ENCODE data around the gene MTMR2. TPM values are rescaled to one million over a fixed set of nuclear protein-coding genes. Genes with fewer than 3 reads are reported as not detected.

Gene MTMR2
- total RNA-seq: 10 to 100 TPM; 50.4 to 57.1 (median 54.1) TPM

DNA sequence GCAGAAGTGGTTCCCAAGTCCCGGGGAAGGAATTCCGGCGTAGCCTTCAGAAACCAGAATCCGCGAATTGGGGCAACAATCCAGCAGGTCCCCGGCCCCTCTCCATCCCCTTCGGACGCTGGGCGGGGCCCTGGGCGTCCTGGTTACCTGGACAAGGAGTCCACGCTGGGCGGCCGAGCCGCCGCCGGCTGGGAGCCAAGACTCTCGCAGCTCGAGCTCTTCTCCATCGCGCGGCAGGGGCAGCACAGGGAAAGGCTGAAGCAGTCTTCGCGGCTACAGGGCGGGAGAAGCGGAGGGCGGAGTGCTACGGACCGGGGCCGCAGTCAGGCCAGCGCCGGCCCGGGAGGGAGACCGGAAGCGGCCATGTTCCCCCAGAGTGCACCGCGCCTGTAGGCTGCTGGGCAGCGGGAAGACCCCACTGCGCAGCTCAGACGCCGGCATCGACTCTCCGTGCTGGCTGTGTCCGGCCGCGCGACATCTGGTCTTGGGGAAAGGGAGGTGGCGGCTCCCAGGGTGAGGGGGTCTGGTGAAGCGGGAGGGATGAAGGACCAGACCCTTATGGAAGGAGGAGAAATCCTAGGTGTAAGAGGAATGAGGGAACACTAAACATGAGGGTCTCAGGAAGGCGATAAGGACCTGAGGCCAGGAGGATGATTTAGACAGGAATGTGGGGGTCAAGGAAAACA is at the start of gene MTMR2:
Gene MTMR2 (minus strand): TSS at position 380 of the 686 bp plus-strand sequence. CDS start 153 bp downstream, at position 227.
- peaks cover 23% of the 10 kb centered on the region for H3K4me1 Mint-ChIP-seq (ENCODE audit: low read depth)
- H3K4me3 Mint-ChIP-seq: peak within 1 kb of the TSS; percentile 95
- no peaks in the 10 kb centered on the region for H3K9me3 Mint-ChIP-seq
- H3K27me3 Mint-ChIP-seq (ENCODE audit: low read depth): peaks cover 5% of the 10 kb centered on the region
- peak; percentile 96 for ATAC-seq
- peak; percentile 24 for DNase-seq
- H3K36me3 Mint-ChIP-seq (ENCODE audit: insufficient read depth): no peaks in the 10 kb centered on the region

DNA sequence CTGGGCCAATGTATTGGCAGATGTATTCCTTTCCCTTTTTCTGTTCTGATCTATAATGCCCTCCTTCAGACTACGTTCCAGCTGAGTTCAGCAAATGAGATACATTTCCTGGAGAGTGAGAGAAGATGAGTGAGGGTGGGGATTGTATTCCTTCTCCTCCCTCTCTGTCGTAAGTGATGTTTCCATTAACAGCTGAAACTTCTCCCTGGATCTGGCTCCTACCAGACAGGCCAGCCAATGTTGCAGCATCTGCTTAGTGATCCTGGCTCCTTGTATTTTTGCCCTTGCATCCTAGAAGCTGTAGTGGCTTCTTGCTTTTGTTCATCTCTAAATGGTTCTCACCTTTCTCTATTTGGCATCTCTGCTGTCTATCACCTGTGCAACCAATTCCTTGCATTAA is 48.2 kb upstream of the MTMR2 start:
- no peaks in the 10 kb centered on the region for H3K27me3 Mint-ChIP-seq (ENCODE audit: low read depth)
- H3K9me3 Mint-ChIP-seq: no peaks in the 10 kb centered on the region
- no peak overlapping the region for H3K4me3 Mint-ChIP-seq
- H3K4me1 Mint-ChIP-seq (ENCODE audit: low read depth): no peaks in the 10 kb centered on the region
- DNase-seq: no peak
- peaks cover 6% of the 10 kb centered on the region for H3K36me3 Mint-ChIP-seq (ENCODE audit: insufficient read depth)
- no peak for ATAC-seq

- DNase-seq: no peak
- Mint-ChIP-seq H3K27me3 (ENCODE audit: low read depth) (no peaks in the 10 kb centered on the region), H3K9me3 (no peaks in the 10 kb centered on the region), H3K4me3 (no peak overlapping the region), H3K36me3 (ENCODE audit: insufficient read depth) (no peaks in the 10 kb centered on the region), H3K4me1 (ENCODE audit: low read depth) (no peaks in the 10 kb centered on the region)
- ATAC-seq: no peak
Observed at GRCh38 chr11:95968585-95968984, 44.7 kb upstream of the MTMR2 start.

DNA sequence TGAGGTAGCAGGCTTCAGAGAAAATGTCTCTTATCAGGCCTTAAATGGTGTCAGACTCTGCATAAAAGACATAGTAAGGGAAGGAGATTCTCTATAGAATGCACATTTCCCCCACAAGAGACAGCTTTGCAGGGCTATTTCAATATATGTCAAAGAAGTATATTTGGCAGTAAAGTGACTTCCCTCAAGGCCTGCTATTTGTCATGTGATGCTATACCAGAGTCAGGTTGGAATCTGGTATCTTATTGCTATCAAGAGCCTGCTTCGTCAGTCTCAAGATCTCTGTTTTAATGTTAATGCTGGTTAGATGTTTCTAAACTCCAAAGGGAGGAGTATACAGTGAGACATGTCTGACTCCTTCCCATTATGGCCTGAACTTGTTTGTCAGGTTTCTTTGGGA is 40.4 kb upstream of the MTMR2 start:
- no peak for ATAC-seq
- Mint-ChIP-seq H3K4me1 (ENCODE audit: low read depth) (no peaks in the 10 kb centered on the region), H3K27me3 (ENCODE audit: low read depth) (no peaks in the 10 kb centered on the region), H3K4me3 (no peak overlapping the region), H3K36me3 (ENCODE audit: insufficient read depth) (no peaks in the 10 kb centered on the region), H3K9me3 (no peaks in the 10 kb centered on the region)
- DNase-seq: no peak

DNA sequence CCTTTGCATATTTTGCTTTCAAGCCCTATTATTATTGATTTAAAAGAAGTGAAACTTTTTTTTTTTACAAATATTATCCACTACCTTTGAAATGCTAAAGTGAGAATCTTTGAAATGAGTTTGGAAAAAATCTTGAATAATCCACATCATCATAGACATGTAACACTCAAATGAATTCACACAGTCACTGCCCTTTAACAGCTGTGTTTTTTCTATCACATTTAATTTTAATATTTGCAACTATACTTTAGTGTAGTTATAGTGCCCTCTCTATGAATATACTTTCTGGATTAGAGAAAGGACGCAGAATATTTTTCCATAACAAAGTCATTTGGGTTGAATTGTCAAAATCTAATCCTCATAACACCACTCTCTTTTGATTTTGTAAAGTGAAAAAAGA is 37.9 kb upstream of the MTMR2 start:
- no peak overlapping the region for H3K4me3 Mint-ChIP-seq
- ATAC-seq (no peak), DNase-seq (no peak)
- H3K9me3 Mint-ChIP-seq: no peaks in the 10 kb centered on the region
- H3K27me3 Mint-ChIP-seq (ENCODE audit: low read depth): no peaks in the 10 kb centered on the region
- no peaks in the 10 kb centered on the region for H3K4me1 Mint-ChIP-seq (ENCODE audit: low read depth)
- no peaks in the 10 kb centered on the region for H3K36me3 Mint-ChIP-seq (ENCODE audit: insufficient read depth)

GRCh38 chr11:95950905-95951304 is 27.0 kb upstream of the MTMR2 start:
- DNase-seq (no peak), ATAC-seq (no peak)
- H3K4me1 Mint-ChIP-seq (ENCODE audit: low read depth): no peaks in the 10 kb centered on the region
- H3K36me3 Mint-ChIP-seq (ENCODE audit: insufficient read depth): no peaks in the 10 kb centered on the region
- H3K9me3 Mint-ChIP-seq: peaks cover 9% of the 10 kb centered on the region
- H3K4me3 Mint-ChIP-seq: no peak overlapping the region
- H3K27me3 Mint-ChIP-seq (ENCODE audit: low read depth): no peaks in the 10 kb centered on the region

DNA sequence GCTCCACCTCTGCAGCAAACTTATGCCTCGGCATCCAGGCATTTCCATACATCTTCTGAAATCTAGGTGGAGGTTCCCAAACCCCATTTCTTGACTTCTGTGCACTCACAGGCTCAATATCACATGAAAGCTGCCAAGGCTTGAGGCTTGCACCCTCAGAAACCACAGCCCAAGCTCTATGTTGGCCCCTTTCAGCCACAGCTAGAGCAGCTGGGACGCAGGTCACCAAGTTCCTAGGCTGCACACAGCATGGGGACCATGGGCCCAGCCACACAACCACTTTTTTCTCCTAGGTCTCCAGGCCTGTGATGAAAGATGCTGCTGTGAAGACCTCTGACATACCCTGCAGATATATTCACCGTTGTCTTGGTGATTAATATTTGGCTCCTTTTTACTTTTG is 24.7 kb upstream of the MTMR2 start:
- ATAC-seq: no peak
- no peaks in the 10 kb centered on the region for H3K4me1 Mint-ChIP-seq (ENCODE audit: low read depth)
- no peaks in the 10 kb centered on the region for H3K36me3 Mint-ChIP-seq (ENCODE audit: insufficient read depth)
- peaks cover 21% of the 10 kb centered on the region for H3K9me3 Mint-ChIP-seq
- no peak for DNase-seq
- H3K4me3 Mint-ChIP-seq: no peak overlapping the region
- no peaks in the 10 kb centered on the region for H3K27me3 Mint-ChIP-seq (ENCODE audit: low read depth)

DNA sequence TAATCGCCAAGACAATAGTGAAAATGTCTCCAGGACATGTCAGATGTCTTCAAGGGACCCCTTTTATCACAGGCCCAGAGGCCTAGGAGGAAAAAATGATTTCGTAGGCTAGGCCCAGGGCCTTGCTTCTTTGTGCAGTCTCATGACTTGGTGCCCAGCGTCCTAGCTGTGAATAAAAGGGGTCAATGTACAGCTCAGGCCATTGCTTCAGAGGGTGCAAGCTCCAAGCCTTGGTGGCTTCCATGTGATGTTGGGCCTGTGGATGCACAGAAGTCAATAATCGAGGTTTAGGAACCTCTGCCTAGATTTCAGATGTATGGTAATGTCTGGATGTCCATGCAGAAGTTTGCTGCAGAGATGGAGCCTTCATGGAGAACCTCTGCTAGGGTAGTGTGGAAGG is 20.7 kb upstream of the MTMR2 start:
- H3K27me3 Mint-ChIP-seq (ENCODE audit: low read depth): no peaks in the 10 kb centered on the region
- no peaks in the 10 kb centered on the region for H3K4me1 Mint-ChIP-seq (ENCODE audit: low read depth)

GRCh38 chr11:95943546-95943945 is 19.6 kb upstream of the MTMR2 start:
- Mint-ChIP-seq H3K36me3 (ENCODE audit: insufficient read depth) (no peaks in the 10 kb centered on the region), H3K4me1 (ENCODE audit: low read depth) (no peaks in the 10 kb centered on the region), H3K9me3 (peaks cover 15% of the 10 kb centered on the region), H3K4me3 (no peak overlapping the region), H3K27me3 (ENCODE audit: low read depth) (no peaks in the 10 kb centered on the region)
- ATAC-seq (no peak), DNase-seq (no peak)

More for the DNA sequence above, 20.7 kb upstream of the MTMR2 start:
- DNase-seq: no peak
- Mint-ChIP-seq H3K36me3 (ENCODE audit: insufficient read depth) (no peaks in the 10 kb centered on the region), H3K9me3 (peaks cover 21% of the 10 kb centered on the region), H3K4me3 (no peak overlapping the region)
- ATAC-seq: no peak

DNA sequence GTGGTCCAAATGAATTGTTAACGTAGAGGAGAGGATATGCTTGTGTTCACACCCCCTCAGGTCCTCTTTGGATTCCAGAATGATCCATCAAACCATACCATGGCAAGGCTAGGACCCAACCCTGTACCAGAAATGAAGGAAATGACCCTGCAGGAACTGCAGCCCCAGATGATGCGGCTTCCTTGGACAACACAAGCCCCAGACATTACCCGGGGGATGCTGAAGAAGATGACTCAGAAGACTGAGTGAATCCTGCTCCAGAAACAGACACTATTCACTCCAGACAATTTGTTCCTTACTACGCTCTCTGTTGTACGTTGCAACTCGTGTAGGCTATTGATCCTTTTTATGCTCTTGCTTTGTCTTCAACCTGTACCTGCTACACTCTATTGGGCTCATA is 15.2 kb upstream of the MTMR2 start:
- Mint-ChIP-seq H3K27me3 (ENCODE audit: low read depth) (no peaks in the 10 kb centered on the region), H3K4me3 (no peak overlapping the region), H3K36me3 (ENCODE audit: insufficient read depth) (no peaks in the 10 kb centered on the region), H3K9me3 (peaks cover 4% of the 10 kb centered on the region), H3K4me1 (ENCODE audit: low read depth) (no peaks in the 10 kb centered on the region)
- DNase-seq: no peak
- ATAC-seq: no peak

DNA sequence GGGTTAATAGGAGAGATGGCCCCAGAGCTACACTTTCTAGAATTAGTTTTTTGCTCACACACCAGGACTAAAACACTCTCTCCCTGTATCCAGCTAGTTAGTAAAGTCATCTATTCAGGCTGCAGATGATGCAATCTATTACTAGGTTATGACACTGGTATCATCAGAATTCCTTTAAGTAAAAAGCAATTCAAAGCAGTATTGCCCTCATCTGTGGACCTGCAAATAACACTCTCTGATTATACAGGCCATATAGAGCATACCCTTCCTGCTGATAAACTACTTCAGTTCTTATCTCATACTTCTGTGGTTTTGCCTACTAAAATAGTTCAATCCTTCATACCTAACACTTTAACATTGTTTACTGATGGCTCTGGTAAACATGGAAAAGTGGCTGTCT is 13.5 kb upstream of the MTMR2 start:
- no peaks in the 10 kb centered on the region for H3K36me3 Mint-ChIP-seq (ENCODE audit: insufficient read depth)

GRCh38 chr11:95933594-95933993 is 9.7 kb upstream of the MTMR2 start:
- Mint-ChIP-seq H3K4me3 (no peak overlapping the region), H3K27me3 (ENCODE audit: low read depth) (no peaks in the 10 kb centered on the region), H3K36me3 (ENCODE audit: insufficient read depth) (peaks cover 2% of the 10 kb centered on the region), H3K9me3 (peaks cover 21% of the 10 kb centered on the region), H3K4me1 (ENCODE audit: low read depth) (no peaks in the 10 kb centered on the region)
- ATAC-seq (no peak), DNase-seq (no peak)

More for the DNA sequence above, 13.5 kb upstream of the MTMR2 start:
- H3K27me3 Mint-ChIP-seq (ENCODE audit: low read depth): no peaks in the 10 kb centered on the region
- ATAC-seq (no peak), DNase-seq (no peak)
- H3K4me1 Mint-ChIP-seq (ENCODE audit: low read depth): no peaks in the 10 kb centered on the region
- H3K9me3 Mint-ChIP-seq: peaks cover 6% of the 10 kb centered on the region
- no peak overlapping the region for H3K4me3 Mint-ChIP-seq

- Mint-ChIP-seq H3K9me3 (peaks cover 21% of the 10 kb centered on the region), H3K36me3 (ENCODE audit: insufficient read depth) (peaks cover 2% of the 10 kb centered on the region), H3K4me1 (ENCODE audit: low read depth) (no peaks in the 10 kb centered on the region), H3K4me3 (no peak overlapping the region), H3K27me3 (ENCODE audit: low read depth) (peaks cover 2% of the 10 kb centered on the region)
- ATAC-seq (no peak), DNase-seq (no peak)
Observed at GRCh38 chr11:95931916-95932315, 8.0 kb upstream of the MTMR2 start.

DNA sequence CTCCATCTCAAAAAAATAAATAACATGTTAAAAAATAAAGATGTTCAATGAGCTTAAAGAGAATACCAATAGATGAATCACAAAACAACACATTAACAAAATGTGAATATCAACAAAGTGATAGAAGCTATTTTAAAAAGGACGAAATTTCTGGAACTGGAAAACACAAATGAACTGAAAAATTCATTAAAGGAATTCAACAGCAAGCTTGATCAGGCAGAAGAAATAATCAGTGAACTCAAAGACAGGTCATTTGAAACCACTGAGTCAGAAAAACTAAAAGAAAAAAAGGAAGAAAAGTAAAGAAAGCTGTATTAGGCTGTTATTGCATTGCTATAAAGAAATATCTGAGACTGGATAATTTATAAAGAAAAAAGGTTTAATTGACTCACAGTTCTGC is 7.0 kb upstream of the MTMR2 start:
- Mint-ChIP-seq H3K4me3 (no peak overlapping the region), H3K36me3 (ENCODE audit: insufficient read depth) (peaks cover 2% of the 10 kb centered on the region), H3K27me3 (ENCODE audit: low read depth) (peaks cover 5% of the 10 kb centered on the region), H3K9me3 (peaks cover 21% of the 10 kb centered on the region), H3K4me1 (ENCODE audit: low read depth) (no peaks in the 10 kb centered on the region)
- no peak for DNase-seq
- ATAC-seq: no peak

- Mint-ChIP-seq H3K4me3 (no peak overlapping the region), H3K27me3 (ENCODE audit: low read depth) (peaks cover 5% of the 10 kb centered on the region), H3K4me1 (ENCODE audit: low read depth) (peaks cover 23% of the 10 kb centered on the region), H3K36me3 (ENCODE audit: insufficient read depth) (peaks cover 2% of the 10 kb centered on the region), H3K9me3 (peaks cover 9% of the 10 kb centered on the region)
- DNase-seq: no peak
- no peak for ATAC-seq
Observed at GRCh38 chr11:95926726-95927125, 2.8 kb upstream of the MTMR2 start.
